Transverse colon (tissue), 4 donors: ENCODE measurements around the gene TRAF3. TPM values are rescaled to one million over a fixed set of nuclear protein-coding genes. Genes with fewer than 3 reads are reported as not detected.

Source experiments
- DNase-seq: peaks from one replicate; pipeline ENCODE4 v3.0.0-alpha.2; 2019
- H3K27ac ChIP-seq, 4 donors: fragments of 200-600 bp; sonication (generic); 2 replicates each; pipeline ENCODE4 v1.5.1; 2016 to 2018; ENCODE audit warnings: inconsistent platforms in 4 of 4
- H3K27me3 ChIP-seq: fragments of 200-600 bp; sonication (generic); 2 replicates; pipeline ENCODE4 v1.5.1; 2017; ENCODE audit warnings: inconsistent platforms
- H3K36me3 ChIP-seq, 4 donors: fragments of 200-600 bp; sonication (generic); 2 replicates each; pipeline ENCODE4 v1.5.1; 2017 to 2019; ENCODE audit warnings: inconsistent platforms in 4 of 4
- H3K4me1 ChIP-seq, 4 donors: fragments of 200-600 bp; sonication (generic); 2 replicates each; pipeline ENCODE4 v1.5.1; 2017 to 2020; ENCODE audit warnings: inconsistent platforms in 4 of 4
- H3K4me3 ChIP-seq, 4 donors: fragments of 200-600 bp; sonication (generic); 1 replicate in 1 of 4; 2 replicates in 3 of 4; pipeline versions ENCODE4 v1.5.1 to v1.6.1; 2017 to 2019; ENCODE audit warnings: inconsistent platforms in 4 of 4
- H3K9me3 ChIP-seq, 2 donors: fragments of 200-600 bp; sonication (generic); 2 replicates each; pipeline ENCODE4 v1.5.1; 2017 to 2019; ENCODE audit warnings: inconsistent platforms in 2 of 2
- EP300 ChIP-seq: sonication (generic); formaldehyde crosslinking; IDR thresholded peaks from one replicate; pipeline ENCODE4 v1.6.1; 2017; ENCODE audit warnings: antibody characterized with exemption, low read depth
- POLR2A ChIP-seq: fragments of 450-650 bp; IDR thresholded peaks from one replicate; pipeline ENCODE4 v1.6.1; 2016; ENCODE audit warnings: antibody characterized with exemption, mild to moderate bottlenecking, moderate library complexity
- POLR2AphosphoS5 ChIP-seq, 3 donors: sonication (generic); formaldehyde crosslinking; IDR thresholded peaks; one replicate each; pipeline ENCODE4 v1.6.1; 2016; ENCODE audit warnings: antibody characterized with exemption in 3 of 3
- WGBS, 2 donors: methylation state at CpG; one replicate each; pipeline ENCODE4 v1.1.5; 2018; ENCODE audit warnings: low coverage in 1 of 2; 5-methylcytosine and 5-hydroxymethylcytosine counted together
- in situ Hi-C, 4 donors: fragments of 200-750 bp; cut with MboI; loops; one replicate each; pipeline versions ENCODE4 v1.15.0 to v1.15.1; 2017; ENCODE audit warnings: low sequenced_read_pairs in 3 of 4, low pct_ligation_motif_present in 1 of 4, low pct_unique_long_range_greater_than_20kb in 1 of 4
- intact Hi-C: fragments of 100-400 bp; cut with DNase I; formaldehyde crosslinking; loops from one replicate; pipeline ENCODE4 v1.15.1; 2023; ENCODE audit warnings: low total_unique reads
- total RNA-seq, 4 donors: library from RNA; depleted of rRNA; stranded (reverse); fragments of >200 nt; gene quantifications; one replicate each; pipeline ENCODE4 v1.1.0, GENCODE V29; 2016
- TF ChIP-seq, protein P1 (sequence below), 5 experiments: fragments of 200-600 bp in 3 of 5; fragments of 450-650 bp in 2 of 5; sonication (generic) in 3 of 5; IDR thresholded peaks; 1 replicate in 2 of 5; 2 replicates in 3 of 5; pipeline ENCODE4 v1.5.1; 2016 to 2017; ENCODE audit warnings: antibody characterized with exemption in 5 of 5, inconsistent platforms in 3 of 5, mild to moderate bottlenecking in 2 of 5, moderate library complexity in 1 of 5

The TRAF3 gene
- total RNA-seq, 4 donors from 2014 or later = 18.7 to 28.9 (median 25.0) TPM

DNA sequence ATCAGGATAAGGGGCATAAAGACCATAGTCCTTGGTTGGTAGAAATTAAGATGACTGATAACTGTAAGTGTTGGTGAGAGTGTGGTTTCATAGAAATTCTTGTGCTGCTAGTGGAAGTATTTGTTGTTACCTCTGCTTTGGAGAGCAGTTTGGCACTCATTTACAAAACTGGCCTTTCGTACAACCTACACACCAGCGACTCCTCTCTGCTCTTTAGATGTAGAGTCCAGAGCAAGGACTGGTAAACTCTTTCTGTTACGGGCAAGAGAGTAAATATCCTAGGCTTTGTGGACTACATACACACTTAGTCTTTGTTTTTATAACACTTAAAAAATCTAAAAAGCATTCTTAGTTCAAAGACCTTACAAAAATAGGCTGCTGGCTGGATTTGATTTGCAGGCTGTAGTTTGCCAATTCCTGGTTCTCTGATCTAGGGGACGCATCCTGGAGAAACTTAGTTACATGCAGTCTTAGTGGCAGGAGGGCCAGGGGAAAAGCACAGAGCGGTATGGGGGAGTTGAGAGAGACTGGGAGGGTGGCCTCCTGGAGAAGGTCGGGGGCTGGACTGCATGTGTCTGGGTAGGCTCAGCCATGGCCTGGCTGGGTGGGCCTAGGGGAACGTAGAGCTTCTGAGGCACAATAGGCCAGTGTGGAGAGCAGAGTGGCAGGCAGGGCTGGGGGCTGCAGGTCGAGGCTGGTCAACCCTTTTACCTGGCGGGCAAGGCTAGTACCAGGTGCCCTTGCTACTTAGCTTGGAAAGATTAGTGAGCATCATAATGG lies 89.9 kb downstream of the TRAF3 start:
- intact Hi-C loops = no loop called here
- Histone ChIP-seq H3K4me3 (no peak overlapping the region), H3K36me3 (no peaks in the 10 kb centered on the region), H3K27ac (peak overlapping the region in 2 of 4 donors; percentile 72 to 78), H3K9me3 (no peaks in the 10 kb centered on the region), H3K27me3 (no peaks in the 10 kb centered on the region), H3K4me1 (peaks cover 0 to 46% (median 16%) of the 10 kb centered on the region in 4 donors)
- in situ Hi-C loops = no loop called here
- 89 to 100% methylated on average over 2 to 9 of the region's 9 CpGs for WGBS, 2 donors
- TF ChIP-seq, protein P1, sequence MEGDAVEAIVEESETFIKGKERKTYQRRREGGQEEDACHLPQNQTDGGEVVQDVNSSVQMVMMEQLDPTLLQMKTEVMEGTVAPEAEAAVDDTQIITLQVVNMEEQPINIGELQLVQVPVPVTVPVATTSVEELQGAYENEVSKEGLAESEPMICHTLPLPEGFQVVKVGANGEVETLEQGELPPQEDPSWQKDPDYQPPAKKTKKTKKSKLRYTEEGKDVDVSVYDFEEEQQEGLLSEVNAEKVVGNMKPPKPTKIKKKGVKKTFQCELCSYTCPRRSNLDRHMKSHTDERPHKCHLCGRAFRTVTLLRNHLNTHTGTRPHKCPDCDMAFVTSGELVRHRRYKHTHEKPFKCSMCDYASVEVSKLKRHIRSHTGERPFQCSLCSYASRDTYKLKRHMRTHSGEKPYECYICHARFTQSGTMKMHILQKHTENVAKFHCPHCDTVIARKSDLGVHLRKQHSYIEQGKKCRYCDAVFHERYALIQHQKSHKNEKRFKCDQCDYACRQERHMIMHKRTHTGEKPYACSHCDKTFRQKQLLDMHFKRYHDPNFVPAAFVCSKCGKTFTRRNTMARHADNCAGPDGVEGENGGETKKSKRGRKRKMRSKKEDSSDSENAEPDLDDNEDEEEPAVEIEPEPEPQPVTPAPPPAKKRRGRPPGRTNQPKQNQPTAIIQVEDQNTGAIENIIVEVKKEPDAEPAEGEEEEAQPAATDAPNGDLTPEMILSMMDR (IDR thresholded peaks at IDR 0.05) = no peak
- no peak for TF ChIP-seq POLR2A
- TF ChIP-seq EP300 = no peak
- no peak for DNase-seq

DNA sequence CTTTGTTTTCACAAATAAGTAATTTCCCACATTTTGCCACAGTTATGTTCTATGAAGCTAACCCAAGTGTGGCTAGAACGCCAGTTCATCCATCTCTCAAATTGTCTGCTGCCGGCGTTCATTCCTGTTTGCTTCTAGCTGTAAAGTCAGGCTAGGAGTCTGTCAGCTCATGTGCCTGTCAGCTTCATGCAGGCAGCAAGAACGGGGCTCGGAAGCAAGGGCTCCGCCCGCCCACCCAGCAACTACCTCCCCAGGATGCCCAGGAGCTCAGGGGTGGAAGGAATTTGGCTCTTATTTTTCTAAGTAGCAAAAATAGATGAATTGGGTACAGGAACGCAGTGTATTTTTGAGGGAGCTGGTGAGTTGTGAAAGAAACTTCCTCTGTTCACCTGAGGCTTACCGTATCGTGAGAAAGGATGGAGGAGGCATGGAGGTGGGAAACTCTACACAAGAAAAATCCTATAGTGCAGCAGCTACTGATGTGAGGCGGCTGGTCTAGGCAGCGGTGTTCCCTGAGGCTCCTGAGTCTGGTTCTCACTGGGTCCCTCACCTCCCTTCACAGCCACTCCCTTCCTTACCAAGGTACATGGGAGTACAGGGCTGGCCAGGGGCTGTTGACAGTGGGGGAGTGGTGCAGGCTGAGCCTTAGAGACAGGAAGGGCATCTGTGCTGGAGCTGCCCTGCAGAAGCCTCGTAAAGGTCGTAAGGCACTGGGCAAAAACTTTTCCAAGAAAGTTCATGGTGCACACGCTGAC lies 90.8 kb downstream of the TRAF3 start:
- peak; percentile 79 for DNase-seq
- in situ Hi-C loops (no loop called here), intact Hi-C loops (no loop called here)
- 76 to 90% methylated on average over 2 to 15 of the region's 15 CpGs for whole genome bisulfite sequencing, 2 donors
- TF ChIP-seq EP300 (no peak), POLR2A (peak; percentile 56), POLR2AphosphoS5 (IDR thresholded peaks at IDR 0.05) (peak; percentile 35 to 62 (median 40))
- TF ChIP-seq, protein P1 (IDR thresholded peaks at IDR 0.05) = no peak
- no peaks in the 10 kb centered on the region for H3K36me3 ChIP-seq
- H3K27ac ChIP-seq = peak overlapping the region; percentile 32 to 78 (median 68)
- H3K4me3 ChIP-seq = no peak overlapping the region
- no peaks in the 10 kb centered on the region for H3K9me3 ChIP-seq
- H3K27me3 ChIP-seq = no peaks in the 10 kb centered on the region
- H3K4me1 ChIP-seq = peaks cover 0 to 45% (median 16%) of the 10 kb centered on the region in 4 donors

DNA sequence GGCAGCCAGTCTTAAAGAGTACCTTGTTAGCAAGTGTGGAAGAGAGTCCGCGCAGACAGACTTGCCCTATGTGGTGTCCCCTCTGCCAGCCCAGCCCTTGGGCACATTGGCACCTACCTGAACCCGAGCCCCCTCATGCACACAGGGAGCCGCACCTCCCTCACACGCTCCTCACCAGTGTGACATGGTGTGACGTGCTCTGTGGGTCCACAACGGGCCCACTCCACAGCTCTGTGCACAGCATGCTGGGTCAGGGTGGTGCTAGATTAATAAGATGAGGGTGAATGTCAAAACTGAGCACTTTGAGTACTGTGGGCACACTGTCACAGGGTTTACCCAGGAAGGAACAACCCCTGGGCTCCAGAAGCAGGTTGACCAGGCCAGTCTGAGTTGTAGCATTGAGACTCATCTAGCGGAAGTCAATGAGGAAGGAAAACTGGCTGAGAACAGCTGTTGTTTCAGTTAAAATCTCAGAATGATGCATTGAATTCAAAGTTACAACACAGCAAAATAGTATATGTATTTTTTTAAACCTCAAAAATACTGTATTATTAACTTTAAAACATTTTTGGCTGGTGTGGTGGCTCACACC lies 91.8 kb downstream of the TRAF3 start:
- H3K27ac ChIP-seq = peak overlapping the region; percentile 32 to 78 (median 68)
- H3K27me3 ChIP-seq = no peaks in the 10 kb centered on the region
- DNase-seq = no peak
- peaks cover 0 to 51% (median 23%) of the 10 kb centered on the region in 4 donors for H3K4me1 ChIP-seq
- H3K9me3 ChIP-seq = no peaks in the 10 kb centered on the region
- WGBS, 2 donors = 69 to 79% methylated on average over 4 of the region's 8 CpGs
- in situ Hi-C loops (no loop called here), intact Hi-C loops (no loop called here)
- no peak overlapping the region for H3K4me3 ChIP-seq
- TF ChIP-seq EP300 (no peak), POLR2AphosphoS5 (IDR thresholded peaks at IDR 0.05) (no peak), POLR2A (no peak)
- TF ChIP-seq, protein P1 (IDR thresholded peaks at IDR 0.05) = no peak
- H3K36me3 ChIP-seq = no peaks in the 10 kb centered on the region

DNA sequence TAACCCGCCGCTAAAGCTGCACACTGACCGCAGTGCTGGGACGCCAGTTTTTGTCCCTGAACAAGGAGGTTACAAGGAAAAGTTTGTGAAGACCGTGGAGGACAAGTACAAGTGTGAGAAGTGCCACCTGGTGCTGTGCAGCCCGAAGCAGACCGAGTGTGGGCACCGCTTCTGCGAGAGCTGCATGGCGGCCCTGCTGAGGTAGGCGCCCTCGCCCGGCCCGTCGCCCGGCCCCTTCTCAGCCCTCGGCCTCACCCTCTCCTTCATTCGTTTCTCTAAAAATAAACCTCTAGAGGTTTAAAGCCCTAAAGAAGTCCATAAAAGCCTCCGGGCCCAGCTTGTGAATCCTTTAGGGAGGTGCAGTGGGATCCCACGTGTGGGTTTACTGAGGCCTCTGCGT lies 93.0 kb downstream of the TRAF3 start:
- H3K27me3 ChIP-seq = no peaks in the 10 kb centered on the region
- TF ChIP-seq POLR2A = no peak
- TF ChIP-seq, protein P1 (IDR thresholded peaks at IDR 0.05) = no peak
- in situ Hi-C loops (no loop called here), intact Hi-C loops (no loop called here)
- no peaks in the 10 kb centered on the region for H3K9me3 ChIP-seq
- no peaks in the 10 kb centered on the region for H3K36me3 ChIP-seq
- WGBS, 2 donors = 90 to 92% methylated on average over 4 to 21 of the region's 21 CpGs
- no peak overlapping the region for H3K27ac ChIP-seq
- no peak overlapping the region for H3K4me3 ChIP-seq
- no peak for DNase-seq
- peaks cover 0 to 55% (median 25%) of the 10 kb centered on the region in 4 donors for H3K4me1 ChIP-seq
